NCI-H146 treated with DMSO at 0.1 percent for 48 hours (cell line): ENCODE results near the gene GALR1.
"Not testable (repeated sequence)": the region's sequence is repeated elsewhere in the genome, so short reads cannot be mapped to it uniquely, and the experiment has no call there.

Source experiments
- DNase-seq: peaks from one replicate; lab custom pipeline; 2025; ENCODE audit not compliant: unreplicated experiment; lab: John Stamatoyannopoulos, UW

GALR1 gene

GRCh38 chr18:77250501-77250925, 865 bp downstream of the GALR1 start:
- DNase-seq: no peak

DNA sequence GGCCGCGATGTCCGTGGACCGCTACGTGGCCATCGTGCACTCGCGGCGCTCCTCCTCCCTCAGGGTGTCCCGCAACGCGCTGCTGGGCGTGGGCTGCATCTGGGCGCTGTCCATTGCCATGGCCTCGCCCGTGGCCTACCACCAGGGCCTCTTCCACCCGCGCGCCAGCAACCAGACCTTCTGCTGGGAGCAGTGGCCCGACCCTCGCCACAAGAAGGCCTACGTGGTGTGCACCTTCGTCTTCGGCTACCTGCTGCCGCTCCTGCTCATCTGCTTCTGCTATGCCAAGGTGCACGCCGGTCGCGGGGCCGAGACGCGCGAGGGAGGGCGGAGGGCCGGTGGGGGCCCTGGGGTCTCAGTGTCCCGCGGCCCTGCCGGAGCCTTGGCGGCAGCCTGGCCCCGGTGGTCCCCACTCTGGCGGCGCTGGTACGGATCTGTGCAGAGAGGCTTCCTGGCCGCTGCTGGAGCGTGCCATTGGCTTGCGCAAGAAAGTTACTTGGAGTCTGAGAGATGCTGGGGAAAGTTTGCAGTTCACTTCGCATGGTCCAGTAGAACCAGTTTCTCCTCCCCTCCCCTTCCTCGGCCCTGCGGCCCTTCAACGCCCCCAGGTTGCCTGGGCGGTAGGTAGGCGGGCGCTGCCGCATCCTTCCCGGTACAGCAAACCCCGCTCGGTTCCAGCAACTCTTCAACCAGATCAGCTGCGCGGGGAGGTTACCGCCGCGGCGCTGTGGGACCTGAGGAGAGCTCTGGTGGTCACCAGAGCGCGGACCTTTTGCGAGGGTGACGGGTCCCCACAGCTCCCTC, 1.5 kb downstream of the GALR1 start:
- no peak for DNase-seq

GRCh38 chr18:77251730-77252050, 2.0 kb downstream of the GALR1 start:
- DNase-seq: no peak

- DNase-seq: peak; percentile 94
Measured at GRCh38 chr18:77254711-77255405, 5.2 kb downstream of the GALR1 start.

DNA sequence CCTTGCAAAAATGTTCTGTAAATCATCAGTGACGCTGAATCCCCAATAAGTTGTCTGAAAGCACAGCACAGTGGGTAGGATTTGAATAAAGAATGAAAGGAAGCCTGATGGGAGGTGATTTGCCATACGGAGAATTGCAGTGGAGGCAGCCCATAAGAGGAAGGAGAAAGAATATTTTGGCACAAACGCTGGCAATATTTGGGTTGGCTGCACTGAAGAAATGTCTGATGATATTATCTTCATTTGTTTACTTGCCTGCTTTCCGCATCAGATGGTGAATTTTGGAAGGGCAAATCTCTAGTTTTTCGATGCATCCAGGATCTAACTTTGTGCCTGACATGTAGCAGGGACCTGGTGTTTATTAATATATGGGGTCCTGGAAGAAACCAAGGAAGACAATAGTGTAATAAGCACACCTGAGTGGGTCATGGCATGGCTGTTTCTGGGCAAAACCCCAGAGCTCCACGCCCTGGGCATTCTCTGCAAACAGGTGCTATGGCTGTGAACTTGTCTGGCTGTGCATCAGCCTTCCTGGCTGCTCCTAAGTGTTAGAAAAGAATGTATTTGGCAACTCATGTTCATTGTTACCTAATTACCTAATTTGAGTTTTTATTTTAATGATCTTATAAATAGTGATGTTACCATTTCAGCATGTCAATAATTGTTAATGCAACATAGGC, 5.9 kb downstream of the GALR1 start:
- DNase-seq: peak; percentile 39

- peak; percentile 99 for DNase-seq
Measured at GRCh38 chr18:77262643-77263465, 13.2 kb downstream of the GALR1 start.

DNA sequence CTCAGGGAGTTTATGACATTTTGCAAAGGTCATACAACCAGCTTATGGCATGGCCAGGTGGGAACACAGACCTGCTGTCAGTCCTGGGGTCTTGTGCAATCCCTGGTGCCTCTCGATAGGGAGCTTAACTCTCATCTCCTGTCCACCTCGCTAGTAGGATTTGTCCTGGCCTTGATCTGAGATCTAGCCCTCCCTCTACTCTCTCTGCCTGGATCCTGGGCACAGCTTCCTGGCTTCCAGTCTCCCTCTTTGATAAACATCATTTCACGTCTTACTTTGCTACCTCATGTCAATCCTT, 13.8 kb downstream of the GALR1 start:
- no peak for DNase-seq

GRCh38 chr18:77267969-77268368, 18.3 kb downstream of the GALR1 start:
- no peak for DNase-seq

DNA sequence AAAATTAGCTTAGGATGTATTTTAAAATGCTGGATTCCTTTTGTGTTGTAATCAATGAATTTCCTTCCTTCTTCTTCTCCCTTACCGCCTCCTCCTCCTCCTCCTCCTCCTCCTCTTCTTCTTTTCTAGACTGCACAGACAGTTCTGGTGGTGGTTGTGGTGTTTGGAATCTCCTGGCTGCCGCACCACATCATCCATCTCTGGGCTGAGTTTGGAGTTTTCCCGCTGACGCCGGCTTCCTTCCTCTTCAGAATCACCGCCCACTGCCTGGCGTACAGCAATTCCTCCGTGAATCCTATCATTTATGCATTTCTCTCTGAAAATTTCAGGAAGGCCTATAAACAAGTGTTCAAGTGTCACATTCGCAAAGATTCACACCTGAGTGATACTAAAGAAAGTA, 18.8 kb downstream of the GALR1 start:
- no peak for DNase-seq

GRCh38 chr18:77271576-77272481, 22.2 kb downstream of the GALR1 start:
- DNase-seq: no peak

DNA sequence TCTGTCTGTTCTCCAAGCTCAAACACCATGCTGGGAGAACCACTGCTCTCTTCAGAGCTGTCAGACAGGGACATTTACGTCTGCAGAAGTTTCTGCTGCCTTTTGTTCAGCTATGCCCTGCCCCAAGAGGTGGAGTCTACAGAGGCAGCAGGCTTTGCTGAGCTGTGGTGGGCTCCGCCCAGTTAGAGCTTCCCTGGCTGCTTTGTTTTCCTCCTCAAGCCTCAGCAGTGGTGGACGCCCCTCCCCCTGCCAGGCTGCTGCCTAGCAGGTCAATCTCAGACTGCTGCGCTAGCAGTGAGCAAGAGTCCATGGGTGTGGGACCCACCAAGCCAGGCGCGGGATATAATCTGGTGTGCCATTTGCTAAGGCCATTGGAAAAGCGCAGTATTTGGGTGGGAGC, 41.2 kb downstream of the GALR1 start:
- DNase-seq: not testable (repeated sequence)

GRCh38 chr18:77298172-77298571, 48.5 kb downstream of the GALR1 start:
- no peak for DNase-seq

DNA sequence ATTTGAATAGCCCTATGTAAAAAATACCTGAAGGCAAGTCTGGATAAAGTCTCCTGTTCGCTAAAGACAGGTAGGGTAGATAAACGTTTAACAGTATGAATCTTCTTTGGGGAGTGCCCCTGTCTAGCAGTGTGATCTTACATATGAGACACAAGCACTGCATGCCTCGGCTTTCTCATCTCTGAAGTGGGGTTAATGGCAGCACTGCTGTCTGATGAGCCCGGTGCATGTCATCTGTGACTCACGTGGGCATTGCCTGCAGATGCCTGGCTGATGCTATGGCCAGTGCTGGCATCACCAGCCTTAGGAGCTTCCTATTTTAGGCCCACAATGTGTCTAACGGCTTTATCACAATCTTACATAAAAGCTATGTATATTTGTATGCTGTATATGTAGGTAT, 50.1 kb downstream of the GALR1 start:
- DNase-seq: no peak

DNA sequence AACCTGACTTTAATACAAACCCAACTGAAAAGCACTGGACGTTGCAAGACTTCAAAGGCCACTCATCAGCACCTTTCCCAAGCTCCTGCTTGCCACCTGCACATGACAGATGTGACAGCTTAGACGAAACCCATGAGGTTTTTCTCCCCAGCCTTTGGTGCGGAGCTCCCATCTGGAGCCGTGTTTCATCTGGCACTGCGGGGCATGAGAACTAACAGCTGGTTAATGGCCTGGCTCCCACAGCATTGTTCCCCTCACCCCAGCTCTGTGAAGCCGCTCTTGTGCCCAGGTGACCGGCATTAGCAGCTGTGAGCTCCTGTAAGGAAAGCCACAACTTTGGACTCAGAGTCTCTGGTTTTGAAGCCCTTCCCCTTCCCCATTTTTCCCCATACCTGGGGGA, 50.9 kb downstream of the GALR1 start:
- DNase-seq: no peak

- DNase-seq: no peak
Measured at GRCh38 chr18:77304268-77304667, 54.6 kb downstream of the GALR1 start.

GRCh38 chr18:77305676-77306075, 56.0 kb downstream of the GALR1 start:
- no peak for DNase-seq

DNA sequence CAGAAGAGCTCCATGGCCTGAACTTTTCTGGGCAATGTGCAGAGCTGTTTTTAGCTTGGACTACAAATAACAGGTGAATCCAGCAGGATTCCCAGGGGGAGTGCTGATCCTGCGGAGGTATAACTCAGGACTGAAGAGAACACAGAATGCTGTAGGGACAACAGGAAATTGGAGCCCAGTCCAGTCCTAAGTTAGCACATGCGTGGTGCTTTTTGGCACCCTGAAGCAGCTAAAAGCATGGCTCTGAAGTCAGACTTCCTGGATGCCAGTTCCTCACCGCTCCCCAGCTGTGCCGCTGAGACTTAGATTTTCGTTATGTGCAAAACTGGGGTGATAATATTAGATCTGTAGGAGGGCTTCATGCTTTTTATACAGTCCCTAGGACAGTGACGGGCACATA, 58.6 kb downstream of the GALR1 start:
- no peak for DNase-seq

DNA sequence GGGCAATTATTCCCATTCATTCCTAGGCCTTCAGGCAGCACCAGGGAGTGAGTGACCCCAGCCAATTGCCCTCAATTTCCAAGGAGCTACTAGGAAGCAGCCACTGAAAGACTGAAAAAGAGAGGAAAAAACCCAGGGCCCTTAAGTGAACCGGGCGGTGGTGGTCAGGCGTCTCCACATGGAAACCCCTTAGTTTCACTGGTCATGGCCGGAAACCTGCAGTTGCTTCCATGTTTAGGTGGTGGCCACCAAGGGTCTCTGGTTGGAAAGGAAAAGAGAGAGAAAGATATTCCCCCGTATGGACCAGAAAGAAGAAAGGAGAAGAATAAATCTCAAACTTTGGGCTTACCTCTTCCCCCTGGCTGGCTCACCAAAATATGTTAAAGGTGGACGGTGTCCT, 64.9 kb downstream of the GALR1 start:
- DNase-seq: no peak

- DNase-seq: no peak
Measured at GRCh38 chr18:77314952-77315351, 65.3 kb downstream of the GALR1 start.

- no peak for DNase-seq
Measured at GRCh38 chr18:77316008-77316407, 66.4 kb downstream of the GALR1 start.
